Kidney (tissue), 14 donors: ENCODE measurements around the gene RABL6. TPM values are rescaled to one million over a fixed set of nuclear protein-coding genes. Genes with fewer than 3 reads are reported as not detected.

ENCODE experiments used
- DNase-seq, 5 donors: peaks; one replicate each; pipeline ENCODE4 v3.0.0-alpha.2; 2013 to 2020
- FAIRE-seq: peaks from 2 replicates; lab custom pipeline; 2012; peaks lifted over from hg19 to GRCh38; lab: Jason Lieb, UNC
- H3K27ac ChIP-seq, 2 donors: one replicate each; pipeline ENCODE4 v1.7.0; 2013; ENCODE audit warnings: low read depth in 2 of 2, low read length in 2 of 2, inconsistent platforms in 1 of 2
- H3K27me3 ChIP-seq: one replicate; pipeline ENCODE4 v1.7.1; 2013; ENCODE audit warnings: low read length, inconsistent platforms; ENCODE audit not compliant: control insufficient read depth, insufficient read depth
- H3K36me3 ChIP-seq, 3 donors: one replicate each; pipeline versions ENCODE4 v1.7.0 to v1.7.1; 2013; ENCODE audit warnings: low read length in 3 of 3, control low read depth in 1 of 3, inconsistent platforms in 1 of 3; ENCODE audit not compliant: insufficient read depth in 3 of 3, control insufficient read depth in 2 of 3
- H3K4me1 ChIP-seq, 3 donors: one replicate each; pipeline versions ENCODE4 v1.7.0 to v1.7.1; 2013; ENCODE audit warnings: low read length in 3 of 3, inconsistent platforms in 1 of 3, low read depth in 1 of 3; ENCODE audit not compliant: control insufficient read depth in 2 of 3, insufficient read depth in 2 of 3
- H3K4me3 ChIP-seq, 3 donors: one replicate each; pipeline versions ENCODE4 v1.7.0 to v1.8.1; 2013; ENCODE audit warnings: low read length in 3 of 3, control low read depth in 1 of 3, inconsistent platforms in 1 of 3
- H3K9ac ChIP-seq, 3 donors: one replicate each; pipeline versions ENCODE4 v1.7.0 to v1.7.1; 2013; ENCODE audit warnings: low read length in 3 of 3, control low read depth in 1 of 3, inconsistent platforms in 1 of 3
- H3K9me3 ChIP-seq, 3 donors: one replicate each; pipeline versions ENCODE4 v1.7.0 to v1.7.1; 2013; ENCODE audit warnings: low read length in 3 of 3, control low read depth in 1 of 3, inconsistent platforms in 1 of 3; ENCODE audit not compliant: control insufficient read depth in 2 of 3, insufficient read depth in 1 of 3
- CTCF ChIP-seq: IDR thresholded peaks from 3 replicates; pipeline ENCODE4 v1.5.1; 2012; ENCODE audit warnings: mild to moderate bottlenecking, moderate library complexity, borderline replicate concordance; ENCODE audit not compliant: insufficient read depth; ENCODE audit errors: extremely low read depth
- intact Hi-C: fragments of 100-400 bp; cut with DNase I; formaldehyde crosslinking; loops from one replicate; pipeline ENCODE4 v1.11.1; 2022
- polyA plus RNA-seq: library from polyadenylated mRNA; stranded (reverse); fragments of 350-450 nt; fragmentation: Illumina TruSeq; extraction: RNeasy Lipid Tissue Mini Kit (QIAGEN cat#74804); gene quantifications from one replicate; pipeline ENCODE4 v1.2.3, GENCODE V29; 2014; ENCODE audit warnings: low read depth, low replicate concordance; ENCODE audit not compliant: insufficient read depth
- total RNA-seq: library from RNA; stranded (reverse); fragmentation: NEBNext Ultra II Directional; extraction: Animal tissue kit (Norgen Biotek cat#: 25700); gene quantifications from one replicate; pipeline ENCODE4 v1.2.1, GENCODE V29; 2021
- donor health status: control.
- donor health status: control.
- donor health status: control.
- donor health status: control.
- donor health status: control.
- donor health status: DM: yes; HTN: yes; CAD: no.
- donor health status: Normal renal cell carcinoma (clear cell type).

RABL6 gene
- total and polyA plus RNA-seq, 2 donors from 2014 or later, result 60.4 to 70.3 TPM

GRCh38 chr9:136853596-136854112 is 45.9 kb downstream of the RABL6 start:
- Histone ChIP-seq H3K27ac (no peak overlapping the region), H3K36me3 (no peaks in the 10 kb centered on the region), H3K4me1 (peaks cover 0 to 24% (median 3%) of the 10 kb centered on the region in 3 donors), H3K4me3 (no peak overlapping the region), H3K27me3 (no peaks in the 10 kb centered on the region), H3K9ac (no peak overlapping the region), H3K9me3 (no peaks in the 10 kb centered on the region)
- DNase-seq (peak in 1 of 5 donors; percentile 71), FAIRE-seq (no peak)
- intact Hi-C loops, result no loop called here
- no peak for TF ChIP-seq CTCF

GRCh38 chr9:136854113-136854841 is 46.5 kb downstream of the RABL6 start:
- Histone ChIP-seq H3K27ac (no peak overlapping the region), H3K9ac (no peak overlapping the region), H3K4me1 (peaks cover 0 to 24% (median 7%) of the 10 kb centered on the region in 3 donors), H3K9me3 (no peaks in the 10 kb centered on the region), H3K36me3 (no peaks in the 10 kb centered on the region), H3K27me3 (no peaks in the 10 kb centered on the region), H3K4me3 (no peak overlapping the region)
- no peak for TF ChIP-seq CTCF
- intact Hi-C loops, result no loop called here
- FAIRE-seq (no peak), DNase-seq (peak in 2 of 5 donors; percentile 51 to 78)

GRCh38 chr9:136854842-136855460 is 47.2 kb downstream of the RABL6 start:
- H3K27me3 ChIP-seq, result no peaks in the 10 kb centered on the region
- intact Hi-C loops, result no loop called here
- H3K9ac ChIP-seq, result no peak overlapping the region
- no peaks in the 10 kb centered on the region for H3K36me3 ChIP-seq
- H3K27ac ChIP-seq, result no peak overlapping the region
- DNase-seq, result peak in 2 of 5 donors; percentile 45 to 67
- no peak for FAIRE-seq
- H3K9me3 ChIP-seq, result no peaks in the 10 kb centered on the region
- H3K4me3 ChIP-seq, result no peak overlapping the region
- peaks cover 0 to 24% (median 7%) of the 10 kb centered on the region in 3 donors for H3K4me1 ChIP-seq
- TF ChIP-seq CTCF, result no peak
